Endothelial cell of umbilical vein (primary cell): Measurements from ENCODE around the gene LDHAL6B. TPM values are rescaled to one million over a fixed set of nuclear protein-coding genes. Genes with fewer than 3 reads are reported as not detected.

Experiments used
- BruUV-seq: library from RNA; stranded (reverse); fragments of 400-500 nt; replicated peaks from 2 replicates; lab custom pipeline; 2021; lab: Mats Ljungman, UMichigan
- CTCF ChIA-PET: fragments of 300-600, 350-600 bp; sonication (Branson Sonifier 250); formaldehyde crosslinking; loops from one replicate; lab custom pipeline; 2021; ENCODE audit warnings: antibody characterized with exemption, inconsistent platforms; lab: Charles Lee
- POLR2A ChIA-PET: fragments of 300-600, 350-600 bp; sonication (Branson Sonifier 250); formaldehyde crosslinking; loops from one replicate; lab custom pipeline; 2021; ENCODE audit warnings: antibody characterized with exemption, inconsistent platforms; lab: Charles Lee
- DNase-seq: peaks from one replicate; pipeline ENCODE4 v3.0.0-alpha.2; 2011; ENCODE audit warnings: low read depth, low spot score
- FAIRE-seq: peaks from 2 replicates; lab custom pipeline; 2011; peaks lifted over from hg19 to GRCh38; lab: Jason Lieb, UNC
- H2AFZ ChIP-seq: 2 replicates; pipeline ENCODE4 v1.6.0; 2012; ENCODE audit warnings: low read depth, low read length, control low read depth, inconsistent platforms
- H3K27ac ChIP-seq: 2 replicates; pipeline ENCODE4 v1.5.1; 2011; ENCODE audit warnings: low read depth, mild to moderate bottlenecking, control low read depth, low read length, moderate library complexity; ENCODE audit not compliant: insufficient read depth
- H3K27me3 ChIP-seq, 2 experiments: 2 replicates each; pipeline versions ENCODE4 v1.6.0 to v1.6.1; 2011; ENCODE audit warnings: low read length in 2 of 2, mixed read lengths in 1 of 2; ENCODE audit not compliant: control insufficient read depth in 2 of 2, insufficient read depth in 2 of 2
- H3K36me3 ChIP-seq, 2 experiments: 2 replicates in 1 of 2; 3 replicates in 1 of 2; pipeline ENCODE4 v1.5.1; 2011; ENCODE audit warnings: low read length in 2 of 2, mild to moderate bottlenecking in 1 of 2, moderate library complexity in 1 of 2; ENCODE audit not compliant: control insufficient read depth in 2 of 2, insufficient read depth in 2 of 2; ENCODE audit errors: extremely low read depth in 1 of 2
- H3K4me1 ChIP-seq: 3 replicates; pipeline ENCODE4 v1.5.1; 2011; ENCODE audit warnings: mild to moderate bottlenecking, low read length; ENCODE audit not compliant: control insufficient read depth, insufficient read depth; ENCODE audit errors: extremely low read depth
- H3K4me2 ChIP-seq: 2 replicates; pipeline ENCODE4 v1.6.1; 2011; ENCODE audit warnings: low read length, control low read depth, mixed read lengths; ENCODE audit not compliant: insufficient read depth
- H3K4me3 ChIP-seq, 3 experiments: fragments of 200-600 bp in 1 of 3; sonication (generic), shearing (Covaris generic) in 1 of 3; replicated peaks in 1 of 3; 2 replicates each; pipeline ENCODE4 v1.5.1; 2011 to 2016; ENCODE audit warnings: control low read depth in 3 of 3, low read length in 3 of 3, mild to moderate bottlenecking in 2 of 3, inconsistent platforms in 1 of 3, low read depth in 1 of 3, moderate library complexity in 1 of 3; ENCODE audit not compliant: insufficient read depth in 1 of 3
- H3K79me2 ChIP-seq: 2 replicates; pipeline ENCODE4 v1.6.0; 2012; ENCODE audit warnings: low read length, inconsistent platforms; ENCODE audit not compliant: control insufficient read depth, insufficient read depth
- H3K9ac ChIP-seq: replicated peaks from 2 replicates; pipeline ENCODE3; 2011; ENCODE audit warnings: low read length, control low read depth; ENCODE audit not compliant: insufficient read depth; ENCODE audit errors: extremely low read depth
- H3K9me1 ChIP-seq: replicated peaks from 3 replicates; pipeline ENCODE4 v1.6.0; 2011; ENCODE audit warnings: mild to moderate bottlenecking, low read length; ENCODE audit not compliant: control insufficient read depth, insufficient read depth; ENCODE audit errors: extremely low read depth
- H3K9me3 ChIP-seq: replicated peaks from 2 replicates; pipeline ENCODE4 v1.5.1; 2012; ENCODE audit warnings: low read length, inconsistent platforms; ENCODE audit not compliant: control insufficient read depth, insufficient read depth
- H4K20me1 ChIP-seq: replicated peaks from 2 replicates; pipeline ENCODE3; 2011; ENCODE audit warnings: mild to moderate bottlenecking, low read length; ENCODE audit not compliant: control insufficient read depth, insufficient read depth; ENCODE audit errors: extremely low read depth
- EZH2 ChIP-seq: IDR thresholded peaks from 2 replicates; pipeline ENCODE4 v1.6.1; 2012; ENCODE audit warnings: borderline replicate concordance, low read depth, mild to moderate bottlenecking, moderate library complexity, low read length, inconsistent platforms; ENCODE audit not compliant: severe bottlenecking
- FOS ChIP-seq: IDR thresholded peaks from 2 replicates; pipeline ENCODE4 v1.6.1; 2011; ENCODE audit warnings: mild to moderate bottlenecking, low read length, moderate library complexity, borderline replicate concordance; ENCODE audit not compliant: insufficient read depth
- GATA2 ChIP-seq: IDR thresholded peaks from 2 replicates; pipeline ENCODE4 v1.7.0; 2011; ENCODE audit warnings: low read depth, mild to moderate bottlenecking, moderate library complexity, mixed read lengths, low read length; ENCODE audit not compliant: insufficient read length, insufficient read depth
- JUN ChIP-seq: IDR thresholded peaks from 2 replicates; pipeline ENCODE4 v1.6.1; 2011; ENCODE audit warnings: borderline replicate concordance, low read depth; ENCODE audit not compliant: insufficient read length, insufficient read depth
- MAX ChIP-seq: IDR thresholded peaks from 2 replicates; pipeline ENCODE4 v1.6.1; 2011; ENCODE audit not compliant: insufficient read depth, insufficient read length
- MYC ChIP-seq: IDR thresholded peaks from one replicate; pipeline ENCODE4 v1.6.1; 2011; ENCODE audit warnings: mild to moderate bottlenecking, low read depth, low read length
- POLR2A ChIP-seq: IDR thresholded peaks from 2 replicates; pipeline ENCODE4 v1.6.1; 2012; ENCODE audit warnings: low read depth, mild to moderate bottlenecking, control low read depth, low read length
- POLR2AphosphoS5 ChIP-seq: IDR thresholded peaks from 2 replicates; pipeline ENCODE4 v1.6.1; 2012; ENCODE audit warnings: low read depth, mild to moderate bottlenecking, control low read depth, low read length, moderate library complexity; ENCODE audit not compliant: insufficient read depth
- dilution Hi-C: fragments of 300-500 bp; cut with MboI; formaldehyde crosslinking; loops from one replicate; pipeline ENCODE4 v1.15.0; 2019; ENCODE audit warnings: low sequenced_read_pairs; ENCODE audit not compliant: extremely low pct_ligation_motif_present
- intact Hi-C: fragments of 100-400 bp; cut with micrococcal nuclease; formaldehyde crosslinking; loops from one replicate; pipeline ENCODE4 v1.10.0; 2022
- polyA plus RNA-seq, 4 experiments: library from polyadenylated mRNA; depleted of rRNA in 3 of 4; stranded (reverse) in 3 of 4; unstranded in 1 of 4; fragments of >200 nt; gene quantifications; 2 replicates each; pipeline versions ENCODE4 v1.2.1 to v1.2.3, GENCODE V29; 2011 to 2012; ENCODE audit warnings: missing spikeins in 1 of 4
- total RNA-seq: library from RNA; stranded (reverse); gene quantifications from 2 replicates; pipeline ENCODE4 v1.2.3, GENCODE V29; 2021

Gene LDHAL6B
- total and polyA plus RNA-seq, 2 donors (not counting 3 experiments of a cell fraction or from before 2014, with no cell fraction given) = not detected

- Histone ChIP-seq H3K9me1 (no peaks in the 10 kb centered on the region), H3K4me3 (no peak overlapping the region), H4K20me1 (no peaks in the 10 kb centered on the region), H3K27ac (peak overlapping the region; percentile 10), H3K9me3 (no peaks in the 10 kb centered on the region), H3K9ac (no peak overlapping the region), H3K36me3 (peaks cover 3 to 7% of the 10 kb centered on the region in 2 experiments), H3K4me1 (peaks cover 42% of the 10 kb centered on the region), H3K27me3 (no peaks in the 10 kb centered on the region), H3K4me2 (peak overlapping the region; percentile 11), H3K79me2 (peaks cover 2% of the 10 kb centered on the region), H2AFZ (no peak overlapping the region)
- ChIA-PET CTCF (interaction anchor here (0.7 to 1.6 kb wide), 5 partner anchors 8 to 81 kb away, joined by 3 to 10 read pairs (median 3); no protein-coding TSS in a partner anchor), POLR2A (interaction anchor here (1.0 kb wide), 1 partner anchor 148 kb away, joined by 3 read pairs; the partner anchor contains the start of gene MYO1E)
- no peak for TF ChIP-seq FOS
- peak; percentile 71 for TF ChIP-seq POLR2AphosphoS5
- no TSS peak for BruUV-seq
- dilution Hi-C loops = no loop called here
- intact Hi-C loops = loop anchor here (5.0 kb wide), 1 partner anchor 148 kb away; the partner anchor contains the start of gene MYO1E
- peak; percentile 77 for FAIRE-seq
- peak; percentile 61 for DNase-seq
These were observed 17.8 kb downstream of the LDHAL6B start for GRCh38 chr15:59224474-59224873.

- Histone ChIP-seq H4K20me1 (no peaks in the 10 kb centered on the region), H3K27me3 (no peaks in the 10 kb centered on the region), H3K79me2 (peaks cover 2% of the 10 kb centered on the region), H3K4me2 (no peak overlapping the region), H3K4me3 (no peak overlapping the region), H3K9me1 (no peaks in the 10 kb centered on the region), H3K27ac (no peak overlapping the region), H3K36me3 (peaks cover 7 to 9% of the 10 kb centered on the region in 2 experiments), H3K9me3 (no peaks in the 10 kb centered on the region), H3K4me1 (peaks cover 38% of the 10 kb centered on the region), H2AFZ (no peak overlapping the region), H3K9ac (no peak overlapping the region)
- TF ChIP-seq MYC (no peak), POLR2A (no peak), GATA2 (no peak), EZH2 (no peak), JUN (no peak), MAX (no peak), FOS (no peak)
- intact Hi-C loops = no loop called here
- ChIA-PET POLR2A (interaction anchor here (0.5 kb wide), 1 partner anchor 39 kb away, joined by 3 read pairs; no protein-coding TSS in a partner anchor), CTCF (interaction anchor here (0.9 kb wide), 1 partner anchor 15 kb away, joined by 3 read pairs; no protein-coding TSS in a partner anchor)
- DNase-seq = no peak
- dilution Hi-C loops = no loop called here
- BruUV-seq = no TSS peak
- FAIRE-seq = no peak
These were observed 20.4 kb downstream of the LDHAL6B start for GRCh38 chr15:59227021-59227420.
